HG03520 (cell line): ENCODE results near the gene ADAP1.

Experiments
- ATAC-seq: cut with Tn5 transposase; IDR thresholded peaks from one replicate; pipeline ENCODE4 v1.9.1; 2021; ENCODE audit warnings: mild to moderate bottlenecking, moderate library complexity; ENCODE audit not compliant: unreplicated experiment

The ADAP1 gene

GRCh38 chr7:867406-868188, 86.9 kb downstream of the ADAP1 start:
- ATAC-seq: no peak

GRCh38 chr7:867001-867405, 87.5 kb downstream of the ADAP1 start:
- no peak for ATAC-seq

GRCh38 chr7:865921-866320, 88.6 kb downstream of the ADAP1 start:
- no peak for ATAC-seq

- ATAC-seq: no peak
These were observed 91.4 kb downstream of the ADAP1 start for GRCh38 chr7:863106-863505.

- ATAC-seq: no peak
These were observed 92.3 kb downstream of the ADAP1 start for GRCh38 chr7:862157-862556.

- no peak for ATAC-seq
These were observed 93.3 kb downstream of the ADAP1 start for GRCh38 chr7:861222-861621.

GRCh38 chr7:860149-860548, 94.3 kb downstream of the ADAP1 start:
- no peak for ATAC-seq

GRCh38 chr7:859359-860030, 95.0 kb downstream of the ADAP1 start:
- ATAC-seq: no peak

- ATAC-seq: no peak
These were observed 96.8 kb downstream of the ADAP1 start for GRCh38 chr7:857661-858060.

GRCh38 chr7:856444-857095, 97.9 kb downstream of the ADAP1 start:
- ATAC-seq: no peak

GRCh38 chr7:855686-856369, 98.7 kb downstream of the ADAP1 start:
- no peak for ATAC-seq

GRCh38 chr7:854118-854775, 100.2 kb downstream of the ADAP1 start:
- ATAC-seq: no peak

GRCh38 chr7:853366-854117, 100.9 kb downstream of the ADAP1 start:
- ATAC-seq: no peak

GRCh38 chr7:851204-851603, 103.3 kb downstream of the ADAP1 start:
- ATAC-seq: no peak

GRCh38 chr7:849781-850180, 104.7 kb downstream of the ADAP1 start:
- ATAC-seq: no peak

GRCh38 chr7:849145-849544, 105.3 kb downstream of the ADAP1 start:
- ATAC-seq: no peak
